Measurements from ENCODE around the gene RBM7.

DNA sequence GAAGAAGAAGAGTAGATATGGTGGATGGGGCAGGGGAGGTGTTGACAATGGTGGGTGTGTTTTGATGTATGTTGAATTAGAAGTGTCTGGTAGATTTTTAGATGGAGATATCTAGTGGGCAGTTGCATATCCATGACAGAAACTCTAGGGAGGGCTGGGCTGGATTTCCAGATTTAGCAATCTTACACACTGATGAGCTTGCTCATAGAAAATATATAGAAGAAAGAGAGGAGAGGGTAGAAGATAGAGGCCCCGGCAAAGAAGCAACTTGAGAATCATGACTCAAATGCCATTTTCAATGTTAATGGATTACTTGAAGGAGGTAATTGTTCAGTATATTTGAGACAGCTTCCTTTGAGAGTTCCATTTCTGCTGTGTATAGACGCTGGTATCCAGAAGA lies 47.0 kb downstream of the RBM7 start:
- TF ChIP-seq TAF1 (IDR thresholded peaks at IDR 0.05; ENCODE audit: low read depth) (no peak), CREB1 (IDR thresholded peaks at IDR 0.05; ENCODE audit: low read depth) (no peak), YY1 (IDR thresholded peaks at IDR 0.05; ENCODE audit: low read depth) (no peak), TCF12 (IDR thresholded peaks at IDR 0.05; ENCODE audit: low read depth) (no peak)
- TF ChIP-seq, protein P1, sequence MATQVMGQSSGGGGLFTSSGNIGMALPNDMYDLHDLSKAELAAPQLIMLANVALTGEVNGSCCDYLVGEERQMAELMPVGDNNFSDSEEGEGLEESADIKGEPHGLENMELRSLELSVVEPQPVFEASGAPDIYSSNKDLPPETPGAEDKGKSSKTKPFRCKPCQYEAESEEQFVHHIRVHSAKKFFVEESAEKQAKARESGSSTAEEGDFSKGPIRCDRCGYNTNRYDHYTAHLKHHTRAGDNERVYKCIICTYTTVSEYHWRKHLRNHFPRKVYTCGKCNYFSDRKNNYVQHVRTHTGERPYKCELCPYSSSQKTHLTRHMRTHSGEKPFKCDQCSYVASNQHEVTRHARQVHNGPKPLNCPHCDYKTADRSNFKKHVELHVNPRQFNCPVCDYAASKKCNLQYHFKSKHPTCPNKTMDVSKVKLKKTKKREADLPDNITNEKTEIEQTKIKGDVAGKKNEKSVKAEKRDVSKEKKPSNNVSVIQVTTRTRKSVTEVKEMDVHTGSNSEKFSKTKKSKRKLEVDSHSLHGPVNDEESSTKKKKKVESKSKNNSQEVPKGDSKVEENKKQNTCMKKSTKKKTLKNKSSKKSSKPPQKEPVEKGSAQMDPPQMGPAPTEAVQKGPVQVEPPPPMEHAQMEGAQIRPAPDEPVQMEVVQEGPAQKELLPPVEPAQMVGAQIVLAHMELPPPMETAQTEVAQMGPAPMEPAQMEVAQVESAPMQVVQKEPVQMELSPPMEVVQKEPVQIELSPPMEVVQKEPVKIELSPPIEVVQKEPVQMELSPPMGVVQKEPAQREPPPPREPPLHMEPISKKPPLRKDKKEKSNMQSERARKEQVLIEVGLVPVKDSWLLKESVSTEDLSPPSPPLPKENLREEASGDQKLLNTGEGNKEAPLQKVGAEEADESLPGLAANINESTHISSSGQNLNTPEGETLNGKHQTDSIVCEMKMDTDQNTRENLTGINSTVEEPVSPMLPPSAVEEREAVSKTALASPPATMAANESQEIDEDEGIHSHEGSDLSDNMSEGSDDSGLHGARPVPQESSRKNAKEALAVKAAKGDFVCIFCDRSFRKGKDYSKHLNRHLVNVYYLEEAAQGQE (IDR thresholded peaks at IDR 0.05; ENCODE audit: low read depth): no peak
